K562 (cell line): ENCODE measurements around the gene PSMD8. TPM values are rescaled to one million over a fixed set of nuclear protein-coding genes. Genes with fewer than 3 reads are reported as not detected.
A peak's percentile ranks its signal among the peaks of the same experiment; 100 is the strongest.

Experiments used
- AFF4 ChIP-seq: sonication (generic); formaldehyde crosslinking; IDR thresholded peaks from 2 replicates; pipeline ENCODE4 v1.8.0; 2023; ENCODE audit warnings: mild to moderate bottlenecking, missing genetic modification reagents
- BDP1 ChIP-seq: IDR thresholded peaks from 3 replicates; pipeline ENCODE4 v1.6.1; 2011; ENCODE audit not compliant: insufficient read length, insufficient read depth
- CHD2 ChIP-seq: IDR thresholded peaks from 2 replicates; pipeline ENCODE4 v1.6.1; 2011; ENCODE audit warnings: low read depth, low read length
- CREB1 ChIP-seq, 2 experiments: sonication (generic) in 1 of 2; formaldehyde crosslinking in 1 of 2; IDR thresholded peaks; 2 replicates each; pipeline versions ENCODE4 v1.6.1 to v1.8.0; 2012 to 2022; ENCODE audit warnings: inconsistent platforms in 1 of 2, mild to moderate bottlenecking in 1 of 2, missing genetic modification reagents in 1 of 2, moderate library complexity in 1 of 2
- DACH1 ChIP-seq: fragments of 450-650 bp; IDR thresholded peaks from 2 replicates; pipeline ENCODE4 v1.6.1; 2018; ENCODE audit not compliant: partially characterized antibody
- KLF1 ChIP-seq: fragments of 450-650 bp; IDR thresholded peaks from 2 replicates; pipeline ENCODE4 v1.6.1; 2016; ENCODE audit warnings: missing genetic modification characterization, missing compliant biosample characterization
- KLF10 ChIP-seq: fragments of 250-450 bp; sonication (Bioruptor Pico); IDR thresholded peaks from 2 replicates; pipeline ENCODE4 v1.6.1; 2021; ENCODE audit warnings: matching md5 sums
- NR1H2 ChIP-seq: sonication (generic); formaldehyde crosslinking; IDR thresholded peaks from 2 replicates; pipeline ENCODE4 v1.4.0; 2020; ENCODE audit warnings: mild to moderate bottlenecking, missing genetic modification reagents
- NR2C1 ChIP-seq, 2 experiments: fragments of 450-650 bp; IDR thresholded peaks; 2 replicates each; pipeline ENCODE4 v1.6.1; 2017; ENCODE audit warnings: mild to moderate bottlenecking in 2 of 2, antibody characterized with exemption in 1 of 2, inconsistent platforms in 1 of 2, missing compliant biosample characterization in 1 of 2, missing genetic modification characterization in 1 of 2
- SRSF1 ChIP-seq: fragments of 200-400 bp; formaldehyde crosslinking; IDR thresholded peaks from 2 replicates; pipeline ENCODE4 v1.6.1; 2017; ENCODE audit warnings: mild to moderate bottlenecking, low read depth, low read length, moderate library complexity
- STAT5A ChIP-seq: IDR thresholded peaks from 2 replicates; pipeline ENCODE4 v1.6.1; 2012; ENCODE audit warnings: low read length, inconsistent platforms, borderline replicate concordance
- TSHZ1 ChIP-seq: fragments of 250-450 bp; sonication (Bioruptor Pico); IDR thresholded peaks from 2 replicates; pipeline ENCODE4 v1.4.0; 2020; ENCODE audit warnings: mild to moderate bottlenecking, moderate library complexity
- XRCC4 ChIP-seq: IDR thresholded peaks from one replicate; pipeline ENCODE4 v1.6.1; 2011; ENCODE audit not compliant: insufficient read depth, insufficient read length; ENCODE audit errors: extremely low read depth
- YBX1 ChIP-seq: fragments of 450-650 bp; IDR thresholded peaks from 2 replicates; pipeline ENCODE4 v1.7.1; 2016; ENCODE audit warnings: mild to moderate bottlenecking
- ZNF280B ChIP-seq: fragments of 250-450 bp; sonication (Bioruptor Pico); IDR thresholded peaks from 2 replicates; pipeline ENCODE4 v1.5.1; 2021; ENCODE audit warnings: mild to moderate bottlenecking
- ZNF707 ChIP-seq: fragments of 250-450 bp; sonication (Bioruptor Pico); conservative IDR thresholded peaks from 2 replicates; pipeline ENCODE4 v1.8.0; 2022; ENCODE audit warnings: inconsistent platforms, mild to moderate bottlenecking, moderate library complexity
- polyA plus RNA-seq, 8 experiments: library from polyadenylated mRNA; depleted of rRNA in 4 of 8; stranded (reverse) in 5 of 8; unstranded in 3 of 8; fragments of >200 nt; fragmentation: Nextera tagmentation in 2 of 8; fragmentation: Illumina TruSeq in 1 of 8; extraction: Ambion mirVana in 2 of 8; extraction: Trizol in 1 of 8; gene quantifications; 2 replicates each; pipeline versions ENCODE4 v1.2.1 to v1.2.3, GENCODE V29; 2011 to 2014; ENCODE audit warnings: inconsistent platforms in 1 of 8, missing spikeins in 1 of 8
- total RNA-seq, 7 experiments: library from RNA; depleted of rRNA in 6 of 7; stranded (reverse); fragments of >200 nt in 6 of 7; fragmentation: Illumina TruSeq in 2 of 7; extraction: Trizol in 2 of 7; gene quantifications; 2 replicates each; pipeline versions ENCODE4 v1.2.1 to v1.2.3, GENCODE V29; 2011 to 2021; ENCODE audit warnings: low replicate concordance in 1 of 7

The PSMD8 gene
- total and polyA plus RNA-seq, 9 of the 15 experiments (the other 6 are each of a cell fraction or from before 2014, with no cell fraction given) = 130 to 583 (median 315) TPM

- TF ChIP-seq DACH1 = peak; percentile 6
- TF ChIP-seq CHD2 = peak; percentile 15; the same call in 1 of the 2 replicates
- TF ChIP-seq YBX1 = no peak
- peak; percentile 19; the same call in 1 of the 2 replicates for TF ChIP-seq CREB1 (IDR thresholded peaks at IDR 0.05)
- peak; percentile 87 for TF ChIP-seq CREB1 (CRISPR knock-in tag; IDR thresholded peaks at IDR 0.05)
- no peak for TF ChIP-seq SRSF1
- no peak for TF ChIP-seq NR2C1 (IDR thresholded peaks at IDR 0.05)
- TF ChIP-seq NR2C1 (tag; IDR thresholded peaks at IDR 0.05) = 0 out of 2 replicates have a peak, but pooled peaks have one; percentile 25
- no peak for TF ChIP-seq KLF10 (CRISPR knock-in tag)
- no peak for TF ChIP-seq XRCC4
- no peak for TF ChIP-seq AFF4 (CRISPR knock-in tag)
- TF ChIP-seq KLF1 (tag) = peak; percentile 47; the same call in 1 of the 2 replicates
- TF ChIP-seq TSHZ1 (CRISPR knock-in tag) = no peak
- TF ChIP-seq ZNF707 = no peak
- no peak for TF ChIP-seq NR1H2 (CRISPR knock-in tag)
- no peak for TF ChIP-seq BDP1
- no peak for TF ChIP-seq ZNF280B (CRISPR knock-in tag)
- TF ChIP-seq STAT5A = peak; percentile 9; the same call in 1 of the 2 replicates
These were observed 43.5 kb downstream of the PSMD8 start (continued) for GRCh38 chr19:38417544-38418506.
